Fibroblast of skin of right quadriceps (primary cell): Measurements from ENCODE around the gene S100A4.
"Not testable (repeated sequence)": the region's sequence is repeated elsewhere in the genome, so short reads cannot be mapped to it uniquely, and the experiment has no call there.

Experiments used
- DNase-seq: peaks from one replicate; pipeline ENCODE4 v3.0.0-alpha.2; 2013

Gene S100A4

DNA sequence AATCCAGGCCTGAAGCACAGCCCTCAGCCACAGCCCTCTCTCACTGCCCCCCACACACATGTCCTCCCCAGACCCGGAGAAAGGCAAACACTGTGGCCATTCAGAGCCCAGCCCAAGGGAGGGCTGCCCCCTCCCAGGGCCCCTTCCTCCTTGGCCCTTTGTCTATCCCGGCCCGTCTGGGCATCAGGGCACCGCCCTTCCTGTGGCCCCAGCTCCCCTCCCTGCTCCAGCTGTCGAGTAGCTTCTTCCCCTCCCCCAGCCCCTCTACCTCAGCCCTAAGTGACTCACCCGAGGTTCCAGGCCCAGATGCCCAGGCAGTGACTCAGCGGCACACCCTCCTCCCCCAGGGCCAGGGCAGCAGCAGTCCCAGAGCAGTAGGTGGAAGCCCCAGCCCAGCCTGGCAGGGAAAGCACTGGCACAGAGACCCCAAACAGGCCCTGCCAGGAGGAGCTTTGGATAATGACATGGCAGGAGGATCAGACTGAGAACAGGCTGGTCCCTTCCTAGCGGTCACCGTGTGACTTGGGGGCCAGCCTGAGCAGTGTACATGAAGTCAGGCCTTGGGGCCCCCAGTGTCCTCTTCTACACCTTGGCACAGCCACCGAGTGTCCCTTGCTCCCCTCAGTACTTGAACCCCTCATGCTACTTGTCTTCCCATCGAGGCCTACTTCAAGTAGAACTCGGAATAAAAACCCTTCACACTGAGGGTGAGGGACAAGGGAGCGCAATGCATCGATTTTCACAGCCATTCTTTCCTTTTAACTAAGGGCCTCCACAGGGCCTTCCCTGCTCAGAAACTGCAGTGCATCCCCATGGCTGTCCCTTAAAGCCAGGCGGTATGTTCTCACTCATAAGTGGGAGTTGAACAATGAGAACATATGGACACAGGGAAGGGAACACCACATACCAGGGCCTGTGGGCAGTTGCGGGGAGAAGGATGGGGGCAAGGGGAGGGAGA, 21.1 kb upstream of the S100A4 start:
- peak; percentile 99 for DNase-seq

DNA sequence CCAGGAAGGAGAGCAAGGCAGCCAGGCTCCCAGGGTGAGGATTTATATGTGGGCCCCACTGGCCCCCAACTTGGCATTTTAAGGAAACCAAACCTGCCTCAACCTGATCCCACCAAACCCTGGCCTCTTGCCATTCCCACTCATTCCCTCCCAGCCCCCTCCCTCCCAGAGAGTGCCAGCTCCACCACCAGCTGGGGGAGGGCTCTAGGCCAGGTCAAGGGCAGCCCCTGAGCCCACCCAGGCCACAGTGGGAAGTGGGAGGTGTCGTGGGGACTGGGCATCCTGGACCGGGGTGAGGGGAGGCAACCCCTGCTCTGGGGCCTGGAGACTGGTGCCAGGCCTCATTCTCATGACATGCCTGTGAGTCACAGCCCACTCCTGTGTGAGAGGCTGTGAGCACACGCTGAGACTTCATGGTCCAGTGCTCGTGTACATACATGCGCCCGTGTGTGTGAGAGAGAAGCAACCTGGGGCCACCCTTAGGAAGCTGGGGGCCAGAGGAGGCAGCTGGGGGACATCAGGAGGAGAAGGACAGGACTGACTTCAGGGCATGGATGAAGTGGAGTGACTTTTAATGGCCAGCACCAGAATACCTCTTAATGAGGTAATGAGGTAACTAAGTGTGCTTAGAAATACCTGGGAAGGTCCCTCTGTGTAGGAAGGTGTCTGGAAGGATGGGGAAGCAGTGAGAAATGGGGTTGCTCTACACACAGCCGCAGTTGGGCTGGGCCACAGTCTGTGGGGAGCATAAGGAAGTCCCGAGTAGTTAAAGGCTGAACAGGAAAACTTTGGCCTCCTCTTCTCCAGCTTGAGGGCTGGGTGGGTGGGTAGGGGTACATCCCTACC, 20.1 kb upstream of the S100A4 start, which contains the start of gene S100A2:
S100A2 (minus strand) TSS at position 316 of the 846 bp plus-strand sequence. CDS start 1,967 bp downstream, outside the sequence.
- peak; percentile 91 for DNase-seq

GRCh38 chr1:153563991-153564390, 18.4 kb upstream of the S100A4 start:
- DNase-seq = no peak

DNA sequence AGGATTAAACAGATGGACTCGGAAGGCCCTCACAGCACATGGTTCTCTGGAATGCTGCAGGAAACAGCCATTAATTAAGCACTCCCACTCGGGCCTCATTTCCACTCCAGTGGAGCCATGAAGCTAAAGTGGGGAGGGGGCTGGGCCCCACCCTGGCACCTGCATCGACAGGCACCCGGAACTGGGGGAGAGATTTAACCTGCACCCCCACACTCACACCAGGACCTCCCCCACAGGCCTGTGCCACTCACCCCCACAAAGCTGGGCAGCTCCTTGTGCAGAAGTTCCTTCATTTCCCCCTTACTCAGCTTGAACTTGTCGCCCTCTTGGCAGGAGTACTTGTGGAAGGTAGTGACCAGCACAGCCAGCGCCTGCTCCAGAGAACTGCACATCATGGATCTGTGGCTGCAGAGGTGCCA, 17.9 kb upstream of the S100A4 start:
- no peak for DNase-seq

GRCh38 chr1:153562021-153562420, 16.4 kb upstream of the S100A4 start:
- DNase-seq = not testable (repeated sequence)

- no peak for DNase-seq
Measured at GRCh38 chr1:153561466-153561985, 15.9 kb upstream of the S100A4 start.

GRCh38 chr1:153560771-153561465, 15.3 kb upstream of the S100A4 start:
- no peak for DNase-seq

GRCh38 chr1:153560241-153560640, 14.6 kb upstream of the S100A4 start:
- DNase-seq = no peak

- DNase-seq = no peak
Measured at GRCh38 chr1:153557877-153558276, 12.3 kb upstream of the S100A4 start.

- no peak for DNase-seq
Measured at GRCh38 chr1:153556348-153556747, 10.7 kb upstream of the S100A4 start.

DNA sequence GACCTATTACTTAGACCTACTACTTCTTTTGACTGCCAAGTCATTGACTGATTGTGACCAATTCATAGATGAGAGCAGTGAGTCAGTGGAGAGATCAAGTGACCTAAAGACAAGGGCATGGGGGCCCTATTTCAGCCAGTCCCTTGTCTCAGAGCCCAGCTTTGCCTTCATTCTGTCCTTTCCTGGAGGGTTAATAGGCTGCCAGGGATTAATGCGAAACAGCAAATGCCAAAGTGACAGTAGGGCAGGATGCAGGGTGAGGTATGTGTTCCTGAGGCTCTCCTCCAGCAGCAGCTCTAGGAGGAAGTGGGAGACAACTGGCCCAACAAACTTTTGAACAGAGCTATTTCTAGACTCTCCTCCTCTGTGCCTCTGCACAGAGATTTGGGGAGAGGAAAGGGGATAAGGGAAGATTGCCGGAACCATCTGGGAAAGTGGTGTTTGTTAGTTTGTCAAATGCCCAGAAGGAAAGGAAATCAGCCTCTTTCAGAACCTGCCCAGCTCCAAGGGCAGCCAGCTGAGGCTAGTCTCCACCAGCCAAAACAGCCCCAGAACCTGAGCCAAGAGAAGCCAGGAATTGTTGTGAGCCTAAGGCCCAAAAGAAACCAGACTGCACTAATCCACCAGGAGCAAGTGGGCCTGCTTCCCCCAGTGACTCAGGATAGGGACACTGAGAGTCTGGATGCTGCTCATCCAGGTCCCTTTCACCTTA, 8.4 kb upstream of the S100A4 start:
- no peak for DNase-seq

DNA sequence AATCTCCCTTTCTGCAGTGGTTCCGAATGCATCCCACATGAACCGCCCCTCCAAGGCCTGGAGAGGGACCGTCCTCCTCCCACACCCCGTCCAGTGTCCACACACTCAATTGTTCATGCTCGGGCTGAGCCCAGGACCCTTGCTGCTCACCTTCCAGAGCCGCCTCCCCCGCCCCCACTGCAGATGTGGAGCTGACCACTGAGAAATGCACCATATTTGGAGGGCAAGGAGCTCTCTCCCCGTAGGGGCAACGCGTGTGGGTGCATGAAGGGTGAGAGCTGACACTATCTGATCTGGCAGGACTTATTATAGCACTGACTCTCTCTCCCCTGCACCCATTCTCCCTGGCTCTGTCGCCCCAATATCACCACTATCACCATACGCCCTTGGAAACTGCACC, 7.5 kb upstream of the S100A4 start:
- no peak for DNase-seq

GRCh38 chr1:153552335-153552734, 6.7 kb upstream of the S100A4 start:
- DNase-seq = no peak

DNA sequence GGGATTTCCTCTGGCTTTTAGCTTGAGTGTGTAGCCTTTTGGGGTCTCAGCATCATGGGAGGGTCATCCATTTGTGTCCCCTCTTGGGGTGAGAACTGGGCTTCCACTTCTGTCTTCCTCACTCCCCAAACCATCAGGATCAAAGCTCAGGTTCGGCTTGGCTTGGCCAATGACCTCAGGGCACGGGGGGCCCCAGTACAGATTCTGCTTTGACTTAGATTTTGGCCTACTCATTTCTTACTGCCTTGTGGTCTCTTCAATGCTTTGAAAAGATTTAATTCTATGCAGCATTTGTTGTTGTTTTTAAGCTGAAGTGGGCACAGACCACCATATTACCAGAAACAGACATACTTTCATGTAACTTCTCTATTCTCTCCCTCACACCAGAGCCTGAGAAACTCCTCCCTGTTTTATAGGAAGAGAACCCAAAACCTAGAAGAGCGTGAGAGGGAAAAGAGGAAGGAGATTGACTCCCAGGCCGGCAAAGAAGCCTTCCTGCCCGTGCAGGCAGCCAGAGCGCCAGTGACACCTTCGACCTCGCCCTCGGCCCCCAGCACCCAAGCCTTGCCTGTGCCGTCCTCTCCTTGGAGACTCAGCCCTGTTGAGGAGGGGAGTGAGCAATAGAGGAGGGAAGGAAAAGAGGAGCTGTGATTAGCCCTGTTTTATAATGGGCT, 5.4 kb upstream of the S100A4 start:
- DNase-seq = no peak

- DNase-seq = no peak
Measured at GRCh38 chr1:153550398-153550758, 4.8 kb upstream of the S100A4 start.

GRCh38 chr1:153549741-153550397, 4.3 kb upstream of the S100A4 start:
- no peak for DNase-seq

- peak; percentile 93 for DNase-seq
Measured at GRCh38 chr1:153548722-153549688, 3.4 kb upstream of the S100A4 start, which contains the start of gene S100A3. Gene S100A3, minus strand, starts transcription at chr1:153549258. Its CDS starts 773 bp downstream, at chr1:153548485.

DNA sequence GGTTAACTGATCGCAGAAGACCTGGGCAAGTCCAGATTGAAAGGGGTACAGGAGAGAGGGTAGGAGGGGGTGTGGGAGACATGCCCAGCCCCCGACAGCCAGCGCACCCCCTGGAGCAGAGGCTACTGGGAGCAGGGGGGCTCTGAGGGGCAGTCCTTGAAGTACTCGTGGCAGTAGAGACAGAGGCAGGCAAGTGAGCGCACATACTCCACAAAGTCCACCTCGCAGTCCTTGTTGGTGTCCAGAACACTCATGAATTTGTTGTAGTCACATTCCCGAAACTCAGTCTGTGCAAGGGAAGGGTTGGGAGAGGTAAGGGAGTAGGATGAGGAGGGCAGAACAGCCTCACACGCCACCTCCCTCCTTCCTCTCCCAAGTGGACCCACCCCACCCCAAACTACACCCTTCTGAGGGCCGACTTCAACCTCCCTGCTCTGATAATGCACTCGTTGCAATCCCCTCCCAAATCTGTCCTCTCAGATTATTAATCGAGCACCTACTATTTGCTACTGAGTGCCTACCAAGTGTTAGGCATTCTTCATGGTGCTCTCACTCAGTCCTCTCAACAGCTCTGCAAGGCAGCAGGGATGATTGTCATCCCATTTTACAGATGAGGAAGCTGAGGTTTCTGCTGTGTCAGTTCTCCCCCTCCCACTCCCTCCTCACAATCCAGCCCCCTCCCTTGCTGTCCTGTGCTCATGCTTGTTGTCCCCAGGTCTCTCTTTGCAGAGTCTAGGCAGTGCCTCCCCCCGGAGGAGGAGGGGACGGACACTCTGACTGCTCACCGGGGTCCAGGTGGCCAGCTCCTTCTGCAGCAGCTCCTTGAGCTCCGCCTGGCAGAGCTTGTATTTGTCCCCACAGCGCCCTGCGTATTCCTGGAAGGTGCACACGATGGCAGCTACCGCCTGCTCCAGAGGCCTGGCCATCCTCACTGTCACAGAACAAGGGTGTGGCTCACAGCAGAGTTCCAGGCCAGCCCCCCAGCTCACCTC, 2.2 kb upstream of the S100A4 start:
- no peak for DNase-seq
